GM12864 (cell line): ENCODE data around the gene PIEZO2.
A peak's percentile ranks its signal among the peaks of the same experiment; 100 is the strongest.
"Not testable (repeated sequence)": the region's sequence is repeated elsewhere in the genome, so short reads cannot be mapped to it uniquely, and the experiment has no call there.

ENCODE experiments used
- DNase-seq: peaks from one replicate; pipeline ENCODE4 v3.0.0-alpha.2; 2011; ENCODE audit warnings: low read depth
- H3K4me3 ChIP-seq: 2 replicates; pipeline ENCODE4 v1.5.1; 2011; ENCODE audit warnings: mild to moderate bottlenecking, low read depth, low read length, control low read depth
- CTCF ChIP-seq: IDR thresholded peaks from 2 replicates; pipeline ENCODE4 v1.5.1; 2011; ENCODE audit warnings: low read depth, mild to moderate bottlenecking, moderate library complexity, low read length, control low read depth, inconsistent platforms; ENCODE audit errors: missing control alignments

Gene PIEZO2

GRCh38 chr18:11149441-11150270, at the start of gene PIEZO2:
Gene PIEZO2, minus strand, starts transcription at chr18:11149569. Its CDS starts 981 bp downstream, at chr18:11148588.
- peak within 1 kb of the TSS; percentile 62 for H3K4me3 ChIP-seq
- TF ChIP-seq CTCF, result no peak
- peak; percentile 49 for DNase-seq

GRCh38 chr18:11183637-11184036, 34.3 kb upstream of the PIEZO2 start:
- DNase-seq, result no peak
- H3K4me3 ChIP-seq, result no peak overlapping the region
- no peak for TF ChIP-seq CTCF

GRCh38 chr18:11181629-11182028, 32.3 kb upstream of the PIEZO2 start:
- not testable (repeated sequence) for H3K4me3 ChIP-seq, DNase-seq

- no peak for DNase-seq
- no peak overlapping the region for H3K4me3 ChIP-seq
- TF ChIP-seq CTCF, result no peak
These were observed 30.7 kb upstream of the PIEZO2 start for GRCh38 chr18:11179959-11180519.

- no peak for DNase-seq
- no peak for TF ChIP-seq CTCF
- no peak overlapping the region for H3K4me3 ChIP-seq
These were observed 29.7 kb upstream of the PIEZO2 start for GRCh38 chr18:11178951-11179549.

- TF ChIP-seq CTCF, result no peak
- H3K4me3 ChIP-seq, result no peak overlapping the region
- DNase-seq, result no peak
These were observed 28.0 kb upstream of the PIEZO2 start for GRCh38 chr18:11177382-11177781.

GRCh38 chr18:11176481-11176881, 27.1 kb upstream of the PIEZO2 start:
- no peak overlapping the region for H3K4me3 ChIP-seq
- no peak for TF ChIP-seq CTCF
- DNase-seq, result no peak
